Stimulated activated CD8-positive, alpha-beta memory T cell treated with anti-CD3 and anti-CD28 coated beads, Interleukin-12 subunit alpha, Interleukin-12 subunit beta, amount 100 ng/mL, for 24 hours (primary cell): ENCODE measurements around the gene EED.

Experiments
- DNase-seq: peaks from one replicate; pipeline ENCODE4 v3.0.0-alpha.2; 2020; ENCODE audit errors: extremely low read depth

EED gene

DNA sequence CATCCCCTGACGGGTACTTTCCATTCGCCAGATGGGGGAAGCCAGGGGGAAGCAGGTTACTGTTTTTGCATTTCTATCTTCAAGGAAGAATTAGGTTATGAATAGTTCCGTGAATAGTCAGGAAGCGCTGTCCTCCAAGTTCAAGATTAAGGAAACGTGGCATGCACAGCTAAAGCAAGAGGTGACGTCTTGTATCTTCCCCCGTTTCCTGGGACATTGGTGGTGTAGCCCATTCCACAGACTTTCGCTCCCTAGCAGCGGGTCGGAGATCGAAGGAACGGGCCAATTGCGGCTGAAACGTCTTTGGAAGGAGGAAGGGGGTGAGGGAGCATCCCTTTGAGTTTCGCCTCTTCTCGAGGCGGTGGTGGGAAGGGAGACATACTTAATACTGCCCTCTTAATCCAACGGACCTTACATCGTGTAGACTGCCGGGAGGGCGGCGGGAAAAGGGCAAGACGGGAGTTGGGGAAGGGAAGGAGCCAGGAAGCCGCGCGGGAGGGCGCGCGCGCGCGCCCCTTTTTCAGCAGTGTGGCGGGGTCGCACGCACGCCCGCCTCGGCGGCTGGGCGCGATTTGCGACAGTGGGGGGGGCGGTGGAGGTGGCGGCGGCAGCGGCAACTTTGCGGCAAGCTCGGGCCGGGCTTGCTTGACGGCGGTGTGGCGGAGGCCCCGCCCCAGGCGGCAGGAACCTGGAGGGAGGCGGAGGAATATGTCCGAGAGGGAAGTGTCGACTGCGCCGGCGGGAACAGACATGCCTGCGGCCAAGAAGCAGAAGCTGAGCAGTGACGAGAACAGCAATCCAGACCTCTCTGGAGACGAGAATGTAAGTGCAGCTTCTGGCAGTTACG, at the start of gene EED:
TSS of gene EED (plus strand) at position 232 of the 847 bp plus-strand sequence. CDS start at position 709, 477 bp downstream.
- peak; percentile 89 for DNase-seq

- no peak for DNase-seq
These were observed 49.6 kb upstream of the EED start for GRCh38 chr11:86194998-86195397.

- no peak for DNase-seq
These were observed 48.4 kb upstream of the EED start for GRCh38 chr11:86196085-86196696.

- DNase-seq = no peak
These were observed 47.6 kb upstream of the EED start for GRCh38 chr11:86196913-86197312.

GRCh38 chr11:86197448-86197847, 47.1 kb upstream of the EED start:
- no peak for DNase-seq

- no peak for DNase-seq
These were observed 46.4 kb upstream of the EED start for GRCh38 chr11:86198139-86198538.

DNA sequence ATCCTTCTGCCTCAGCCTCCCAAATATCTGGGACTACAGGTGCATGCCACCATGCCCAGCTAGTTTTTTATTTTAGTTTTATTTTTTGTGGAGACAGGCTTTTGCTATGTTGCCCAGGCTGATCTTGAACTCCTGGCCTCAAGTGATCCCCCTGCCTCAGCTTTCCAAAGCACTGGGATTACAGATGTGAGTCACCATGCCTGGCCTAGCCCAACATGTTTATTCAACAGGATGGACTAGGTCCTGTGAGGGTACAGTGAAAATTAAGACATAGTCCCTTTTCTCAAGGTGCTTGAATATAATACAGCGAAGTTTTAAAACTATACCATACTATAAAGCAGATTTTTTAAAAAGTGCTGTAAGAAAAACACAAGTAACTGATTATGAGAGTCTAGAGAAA, 45.2 kb upstream of the EED start:
- DNase-seq = no peak

GRCh38 chr11:86201371-86201884, 43.1 kb upstream of the EED start:
- DNase-seq = no peak

- no peak for DNase-seq
These were observed 42.6 kb upstream of the EED start for GRCh38 chr11:86202013-86202336.

DNA sequence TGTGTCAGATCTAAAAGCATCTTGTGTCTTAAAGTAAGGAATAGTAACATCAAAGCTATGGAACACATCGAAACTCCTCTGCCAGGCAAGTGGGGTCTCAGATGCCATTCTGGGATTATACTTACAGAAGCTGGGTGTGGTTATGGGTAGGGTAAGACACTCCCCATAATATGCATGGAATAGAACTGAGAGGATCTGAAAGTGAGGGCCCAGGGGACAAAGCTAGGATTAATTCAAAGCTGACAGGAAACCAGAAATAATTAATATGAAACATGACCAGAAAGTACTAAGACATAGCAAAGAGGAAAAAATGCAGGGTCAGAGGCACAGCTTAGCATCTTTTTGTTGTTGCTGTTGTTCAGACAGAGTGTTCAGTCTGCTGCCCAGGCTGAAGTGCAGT, 40.2 kb upstream of the EED start:
- no peak for DNase-seq

DNA sequence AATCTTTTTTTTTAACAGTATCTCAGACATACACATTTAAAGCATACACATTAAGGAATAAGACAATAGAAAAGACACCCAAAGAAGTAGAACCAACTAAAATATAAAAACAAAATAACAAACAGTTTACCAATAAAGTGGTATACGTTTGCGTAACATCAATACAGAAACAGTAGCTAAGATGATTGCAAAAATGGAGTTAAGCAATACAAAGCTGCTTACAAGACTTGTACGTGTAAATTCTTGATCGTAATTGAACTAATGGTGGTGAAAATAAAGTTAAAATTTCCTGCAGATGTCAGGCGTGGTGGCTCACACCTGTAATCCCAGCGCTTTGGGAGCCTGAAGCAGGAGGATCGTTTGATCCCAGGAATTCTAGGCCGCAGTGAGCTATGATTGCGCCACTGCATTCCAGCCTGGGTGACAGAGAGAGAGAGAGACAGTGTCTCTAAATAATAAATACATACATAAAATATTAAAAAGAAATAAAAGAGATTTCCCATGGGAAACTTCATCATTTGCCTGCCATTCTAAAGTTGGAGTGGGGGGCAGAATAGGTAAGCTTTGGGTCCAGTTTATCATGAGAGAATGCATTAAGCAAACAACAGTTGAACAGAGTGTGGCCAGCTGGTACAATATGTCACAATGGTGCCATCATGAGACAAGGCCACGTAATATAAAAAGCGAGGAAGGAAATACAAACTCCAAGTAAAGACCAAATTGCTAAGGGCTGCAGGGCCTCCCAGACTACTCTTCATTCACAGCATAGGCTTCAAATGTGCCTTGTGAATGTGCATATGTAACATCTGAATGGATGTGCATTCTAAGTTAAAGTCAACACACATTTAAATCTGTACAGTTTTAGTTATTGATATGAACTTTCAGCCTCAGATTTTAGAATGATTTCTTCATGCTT, 38.9 kb upstream of the EED start:
- no peak for DNase-seq

DNA sequence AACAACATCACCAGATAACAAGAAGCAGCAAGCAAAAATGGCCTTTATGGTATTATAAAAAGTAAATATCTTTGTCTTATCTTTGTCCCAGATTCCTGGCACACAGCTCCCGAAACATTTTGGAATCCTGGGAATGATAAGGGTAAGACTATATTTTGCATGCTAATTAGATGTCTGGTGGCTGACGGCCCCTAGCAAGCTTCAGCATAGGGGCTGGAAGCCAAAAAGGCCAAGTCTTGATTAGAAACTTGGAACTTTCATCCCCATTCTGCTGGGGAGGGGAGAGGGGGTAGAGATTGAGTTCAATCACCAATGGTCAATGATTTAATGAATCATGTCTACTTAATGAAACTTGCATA, 38.2 kb upstream of the EED start:
- no peak for DNase-seq

GRCh38 chr11:86207413-86207812, 37.1 kb upstream of the EED start:
- no peak for DNase-seq

GRCh38 chr11:86208572-86208971, 36.0 kb upstream of the EED start:
- no peak for DNase-seq

DNA sequence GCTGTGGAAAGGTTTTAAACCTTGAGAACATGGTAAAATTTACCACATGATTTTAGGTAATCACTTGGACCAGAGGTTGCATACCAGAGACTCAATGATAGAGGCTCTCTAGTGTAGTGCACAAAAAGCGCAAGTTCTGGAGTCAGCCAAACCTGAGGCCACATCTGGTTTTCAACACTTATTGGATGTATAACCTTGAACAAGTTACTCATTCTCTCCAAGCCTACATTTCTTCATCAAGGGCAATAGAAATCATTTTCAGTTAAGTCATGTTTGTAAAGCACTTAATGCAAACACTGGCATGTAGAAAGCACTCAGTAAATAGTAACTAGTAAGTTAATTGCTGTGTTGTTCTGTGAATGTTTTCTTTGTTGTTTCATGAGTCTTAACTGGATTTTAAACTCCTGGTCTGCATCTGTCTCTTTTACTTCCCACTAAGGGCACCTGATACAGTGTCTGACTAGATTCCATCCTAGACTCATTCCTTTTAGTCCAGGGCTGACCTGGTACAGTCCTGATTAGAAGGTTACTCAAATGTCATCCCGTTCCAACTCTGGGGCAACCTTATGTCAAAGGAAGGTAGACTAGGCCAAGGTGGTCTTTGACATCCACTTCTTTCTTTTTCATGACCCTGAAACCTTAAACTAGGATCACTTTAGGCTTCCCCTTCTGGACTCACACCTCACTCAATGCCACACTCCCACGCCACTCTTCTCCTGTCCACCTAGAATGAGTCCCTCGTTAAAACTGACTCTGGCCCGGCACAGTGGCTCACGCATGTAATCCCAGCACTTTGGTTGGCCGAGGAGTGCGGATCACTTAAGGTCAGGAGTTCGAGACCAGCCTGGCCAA, 34.5 kb upstream of the EED start:
- DNase-seq = no peak

GRCh38 chr11:86210898-86211297, 33.7 kb upstream of the EED start:
- DNase-seq = no peak

DNA sequence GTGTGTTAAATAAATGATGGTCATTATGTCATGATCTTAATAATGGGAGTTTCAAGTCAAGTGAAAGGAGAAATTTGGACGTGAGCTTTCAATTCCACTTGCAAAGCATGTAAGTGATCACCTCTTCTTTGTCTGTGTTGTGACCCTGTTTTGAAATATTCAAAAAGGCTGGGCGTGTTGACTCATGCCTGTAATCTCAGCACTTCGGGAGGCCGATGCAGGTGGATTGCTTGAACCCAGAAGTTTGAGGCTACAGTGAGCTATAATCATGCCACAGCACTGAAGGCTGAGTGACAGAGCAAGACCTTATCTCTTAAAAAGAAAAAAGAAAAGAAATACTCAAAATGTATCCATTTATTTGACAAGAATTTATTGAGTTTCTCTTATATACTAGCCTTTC, 32.9 kb upstream of the EED start:
- DNase-seq = no peak

- no peak for DNase-seq
These were observed 32.4 kb upstream of the EED start for GRCh38 chr11:86212019-86212611.

GRCh38 chr11:86214710-86215109, 29.8 kb upstream of the EED start:
- DNase-seq = peak; percentile 55

GRCh38 chr11:86218125-86219084, 26.1 kb upstream of the EED start:
- peak; percentile 25 for DNase-seq
